NCI-H774 (cell line): ENCODE results near the gene TMEM116.
"Not testable (repeated sequence)": the region's sequence is repeated elsewhere in the genome, so short reads cannot be mapped to it uniquely, and the experiment has no call there.

Experiments
- DNase-seq: peaks from one replicate; lab custom pipeline; 2025; lab: John Stamatoyannopoulos, UW

The TMEM116 gene

DNA sequence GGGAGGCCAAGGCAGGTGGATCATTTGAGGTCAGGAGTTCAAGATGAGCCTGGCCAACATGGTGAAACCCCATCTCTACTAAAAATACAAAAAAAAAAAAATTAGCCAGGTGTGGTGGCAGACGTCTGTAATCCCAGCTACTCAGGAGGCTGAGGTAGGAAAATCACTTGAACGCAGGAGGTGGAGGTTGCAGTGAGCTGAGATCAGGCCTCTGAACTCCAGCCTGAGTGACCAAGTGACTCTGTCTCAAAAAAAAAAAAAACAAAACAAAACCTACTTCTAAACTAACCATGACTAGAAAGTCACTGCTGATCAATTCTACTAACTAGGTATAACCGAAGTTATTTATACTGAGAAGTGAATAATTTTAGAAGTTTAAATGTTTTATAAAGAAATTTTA lies 3.4 kb downstream of the TMEM116 start:
- not testable (repeated sequence) for DNase-seq

DNA sequence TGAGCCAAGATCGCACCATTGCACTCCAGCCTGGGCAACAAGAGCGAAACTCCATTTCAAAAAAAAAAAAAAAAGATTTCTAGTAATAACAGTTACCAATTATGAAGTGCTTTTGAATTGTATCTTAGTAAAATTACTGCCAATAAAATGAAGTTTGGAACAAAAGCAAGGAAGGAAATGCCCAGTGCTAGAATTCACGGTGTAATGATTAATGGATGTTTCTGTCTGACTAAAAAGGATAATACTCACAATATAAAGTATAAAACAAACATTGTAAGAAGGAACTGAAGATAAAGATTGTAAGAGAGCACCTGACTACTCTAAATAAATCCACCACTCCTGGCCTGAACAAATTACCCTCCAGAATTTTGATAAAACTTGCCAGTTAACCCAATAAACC lies 4.0 kb downstream of the TMEM116 start:
- no peak for DNase-seq

DNA sequence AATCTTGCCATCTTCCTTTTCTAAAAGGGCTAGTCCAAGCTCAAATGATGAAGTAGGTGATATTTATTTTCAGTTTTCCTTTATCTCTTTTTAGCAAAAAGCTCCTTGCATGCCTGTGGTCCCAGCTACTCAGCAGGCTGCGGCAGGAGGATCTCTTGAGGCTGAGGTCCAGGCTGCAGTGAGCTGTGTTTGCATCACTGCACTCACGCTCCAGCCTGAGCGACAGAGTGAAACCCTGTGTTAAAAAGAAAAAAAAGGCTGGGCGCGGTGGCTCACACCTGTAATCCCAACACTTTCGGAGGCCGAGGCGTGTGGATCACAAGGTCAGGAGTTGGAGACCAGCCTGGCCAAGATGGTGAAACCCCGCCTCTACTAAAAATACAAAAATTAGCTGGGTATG lies 5.0 kb downstream of the TMEM116 start:
- DNase-seq, result no peak

DNA sequence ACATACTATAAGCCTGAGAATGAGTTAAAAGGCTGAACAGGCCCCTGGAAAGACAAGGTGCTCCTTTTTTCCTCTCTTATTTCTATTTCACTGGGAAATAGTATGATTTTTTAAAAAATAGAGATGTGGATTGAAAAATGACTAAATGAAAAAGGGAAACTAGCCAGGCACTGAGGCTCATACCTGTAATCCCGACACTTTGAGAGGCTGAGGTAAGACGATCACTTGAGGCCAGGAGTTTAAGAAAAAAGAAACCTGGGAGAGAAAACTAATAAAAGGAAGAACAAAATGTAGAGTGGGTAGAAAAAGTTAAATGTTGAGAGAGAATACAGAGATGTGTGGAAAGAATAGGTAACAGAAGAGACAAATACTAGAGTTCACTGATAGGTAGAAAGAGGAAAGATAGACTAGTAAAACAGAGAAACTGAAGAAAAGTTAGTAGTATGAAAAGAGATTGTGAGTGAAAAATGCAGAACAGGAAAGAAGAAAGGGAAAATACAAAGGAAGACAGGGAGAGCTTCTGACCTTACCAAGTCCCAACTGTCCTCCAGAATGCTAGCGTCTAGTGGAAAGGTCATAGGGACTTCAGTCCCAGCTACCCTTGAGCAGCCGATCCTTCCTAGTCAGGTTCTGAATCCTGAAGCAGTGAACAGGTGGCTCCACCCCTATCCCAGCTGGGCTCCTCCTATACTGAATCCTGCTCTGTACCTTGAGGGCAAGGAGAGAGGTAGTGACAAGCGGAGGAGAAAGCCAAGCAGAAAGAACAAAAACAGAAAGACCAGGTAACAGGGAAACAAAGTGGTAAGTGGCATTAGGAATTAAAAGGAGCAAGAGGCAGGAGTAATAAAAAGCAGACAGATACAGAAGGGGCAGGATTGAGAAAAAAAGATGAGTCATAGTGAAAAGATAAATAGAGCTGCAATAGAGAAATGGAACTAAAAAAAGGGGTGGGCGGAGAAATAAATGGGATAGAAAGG lies 7.3 kb downstream of the TMEM116 start:
- no peak for DNase-seq

DNA sequence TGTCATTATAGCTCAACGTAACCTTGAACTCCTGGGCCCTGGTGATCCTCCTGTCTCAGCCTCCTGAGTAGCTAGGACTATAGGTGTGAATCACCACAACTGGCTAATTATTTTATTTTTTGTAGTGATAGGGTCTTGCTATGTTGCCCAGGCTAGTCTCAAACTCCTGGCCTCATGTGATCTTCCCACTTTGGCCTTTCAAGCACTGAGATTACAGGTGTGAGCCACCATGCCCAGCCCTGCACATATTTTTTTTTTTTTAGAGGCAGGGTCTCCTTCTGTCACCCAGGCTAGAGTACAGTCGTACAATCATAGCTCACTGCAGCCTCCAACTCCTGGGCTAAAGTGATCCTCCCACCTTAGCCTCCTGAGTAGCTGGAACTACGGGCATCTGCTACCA lies 8.9 kb downstream of the TMEM116 start:
- no peak for DNase-seq

DNA sequence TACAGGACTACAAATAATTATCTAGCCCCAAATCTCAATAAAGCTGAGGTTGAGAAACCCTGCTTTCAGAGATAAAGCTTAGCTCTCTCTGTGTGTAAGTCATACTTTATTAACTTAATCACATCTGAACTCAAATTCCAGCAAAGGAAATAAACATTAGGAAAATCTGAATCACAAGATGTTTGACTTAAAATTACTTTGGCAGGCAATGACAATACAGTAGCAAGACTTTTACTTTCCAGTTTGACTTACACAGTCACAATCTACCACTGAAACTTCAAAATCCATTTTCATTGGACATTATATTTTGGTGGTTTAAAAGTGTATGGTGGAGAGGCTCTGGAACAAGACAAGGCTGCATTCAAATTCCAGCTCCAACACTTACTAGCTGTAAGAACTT lies 11.4 kb downstream of the TMEM116 start:
- no peak for DNase-seq

DNA sequence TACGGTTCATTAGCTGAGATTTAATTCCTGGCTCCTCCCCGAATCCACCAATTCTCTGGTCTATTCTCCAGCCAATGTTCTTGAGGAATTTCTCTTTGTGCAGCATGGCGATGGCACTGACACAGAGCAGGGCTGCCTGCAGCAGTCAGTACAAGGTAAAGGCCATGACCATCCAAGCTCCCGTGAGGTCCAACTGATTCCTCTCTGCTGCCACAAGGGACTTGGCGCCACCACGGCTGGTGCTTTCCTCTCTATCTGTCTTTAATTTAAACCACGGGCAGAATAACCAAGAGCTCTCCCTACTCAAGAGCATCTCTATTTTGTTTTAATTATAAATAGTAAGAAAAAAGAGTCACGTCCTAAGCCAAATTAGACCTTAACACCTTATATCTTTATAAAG lies 12.1 kb downstream of the TMEM116 start:
- DNase-seq, result no peak

DNA sequence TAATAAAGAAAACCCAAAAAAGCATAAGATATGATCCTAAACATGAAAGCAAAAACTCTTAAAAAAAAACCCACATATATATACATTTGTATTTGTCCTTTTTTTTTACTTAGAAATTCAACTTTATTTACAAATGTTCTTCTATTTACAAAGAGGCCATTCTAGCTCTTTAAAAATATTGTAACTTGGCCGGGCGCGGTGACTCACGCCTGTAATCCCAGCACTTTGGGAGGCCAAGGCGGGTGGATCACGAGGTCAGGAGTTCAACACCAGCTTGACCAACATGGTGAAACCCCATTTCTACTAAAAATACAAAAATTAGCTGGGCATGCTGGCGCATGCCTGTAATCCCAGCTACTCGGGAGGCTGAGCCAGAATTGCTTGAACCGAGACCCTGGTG lies 13.8 kb downstream of the TMEM116 start:
- not testable (repeated sequence) for DNase-seq

DNA sequence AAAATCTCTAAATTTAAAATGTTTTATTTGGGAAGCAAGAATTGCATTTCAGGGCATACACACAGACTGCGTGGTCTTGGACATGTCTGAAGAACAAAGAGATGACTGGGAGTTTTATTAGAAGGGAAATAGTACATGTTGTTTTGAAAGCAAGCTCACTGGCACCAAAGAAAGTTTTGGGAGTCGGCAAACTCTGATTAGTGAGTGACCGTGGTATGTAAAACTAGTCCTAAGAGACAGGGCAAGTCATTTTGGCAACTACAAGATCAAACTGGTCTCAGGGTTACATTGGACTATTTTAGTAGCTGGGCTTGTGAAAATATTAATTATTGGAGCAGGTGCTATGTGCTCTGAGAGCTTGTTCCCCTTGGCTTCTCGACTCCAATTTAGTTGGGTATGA lies 14.9 kb downstream of the TMEM116 start:
- DNase-seq, result no peak

DNA sequence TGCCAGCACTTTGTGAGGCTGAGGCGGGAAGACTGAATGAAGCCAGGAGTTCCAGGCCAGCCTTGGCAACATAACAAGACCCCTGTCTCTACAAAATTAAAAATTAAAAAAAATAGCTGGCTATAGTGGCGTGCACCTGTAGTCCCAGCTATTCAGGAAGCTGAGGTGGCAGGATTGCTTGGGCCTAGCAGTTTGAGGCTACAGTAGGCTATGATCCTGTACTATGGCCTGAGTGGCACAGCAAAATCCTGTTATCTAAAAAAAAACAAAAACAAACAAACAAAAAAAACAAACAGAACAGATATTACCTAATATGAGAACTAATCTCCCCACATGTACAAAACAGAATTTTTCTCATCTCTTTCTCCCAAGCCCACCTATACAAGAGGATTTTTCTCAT lies 15.7 kb downstream of the TMEM116 start:
- DNase-seq, result no peak

DNA sequence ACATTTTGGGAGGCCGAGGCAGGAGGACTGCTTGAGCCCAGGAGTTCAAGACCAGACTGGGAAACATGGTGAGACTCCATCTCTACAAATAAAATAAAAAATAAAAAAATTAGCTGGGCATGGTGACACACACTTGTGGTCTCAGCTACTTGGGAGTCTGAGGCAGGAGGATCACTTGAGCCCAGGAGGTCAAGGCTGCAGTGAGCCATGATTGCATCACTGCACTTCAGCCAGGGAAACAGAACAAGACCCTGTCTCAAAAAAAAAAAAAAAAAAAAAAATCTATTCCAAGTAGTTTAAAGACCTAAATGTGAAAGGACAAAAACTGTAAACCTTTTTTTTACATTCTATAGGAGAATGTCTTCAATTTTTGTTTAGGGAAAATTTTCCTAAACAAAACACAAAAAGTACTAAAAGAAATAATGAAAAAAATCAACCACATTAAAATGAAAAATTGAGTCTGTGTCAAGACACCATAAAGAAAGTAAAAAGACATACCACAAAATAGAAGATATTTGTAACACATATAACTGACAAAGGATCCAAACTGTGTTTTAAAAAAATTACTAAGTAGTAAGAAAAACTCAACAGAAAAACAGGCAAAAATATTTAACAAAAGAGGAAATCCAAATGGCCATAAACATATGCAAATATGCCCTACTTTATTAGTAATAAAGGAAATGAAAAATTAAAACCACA lies 17.0 kb downstream of the TMEM116 start:
- no peak for DNase-seq

DNA sequence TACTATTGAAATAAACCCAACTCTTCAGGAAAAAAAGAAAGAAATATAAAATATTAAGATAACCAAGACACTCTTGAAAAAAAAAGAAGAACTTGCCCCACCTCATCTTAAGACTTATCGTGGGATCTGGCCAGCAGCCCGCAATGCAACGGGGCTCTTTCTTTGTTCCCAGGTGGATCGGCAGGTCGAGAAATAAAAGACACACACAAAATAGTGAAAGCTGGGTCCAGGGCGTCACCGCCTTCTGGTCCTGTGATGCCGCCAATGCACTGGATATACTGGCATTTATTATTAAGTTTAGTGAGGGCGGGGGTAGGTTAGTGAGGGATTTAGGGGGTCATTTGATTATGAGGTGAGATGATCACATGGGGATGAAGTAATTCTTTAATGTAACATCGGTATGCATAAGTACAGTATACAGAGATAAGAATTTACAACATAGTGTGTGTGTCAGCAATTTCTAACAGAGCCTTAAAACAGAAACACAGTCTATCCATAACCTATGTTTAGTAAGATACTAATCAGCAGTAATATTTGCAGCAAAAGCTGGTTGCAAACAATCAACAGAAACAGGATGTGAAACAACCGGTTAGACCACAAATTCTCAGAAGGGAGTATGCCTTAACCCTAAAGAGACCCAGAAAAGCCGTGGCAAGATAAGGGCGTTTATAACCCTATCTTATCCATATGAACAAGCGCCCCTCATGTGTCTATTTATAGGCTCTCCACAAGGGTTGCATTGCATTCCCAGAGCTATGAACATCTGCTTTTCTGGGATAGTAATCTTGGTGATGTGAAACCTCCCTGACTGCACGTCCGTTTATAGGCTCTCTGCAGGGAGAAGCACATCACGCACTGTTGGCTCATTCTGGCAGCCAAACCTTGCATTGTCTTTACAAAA lies 18.5 kb downstream of the TMEM116 start:
- DNase-seq, result not testable (repeated sequence)

DNA sequence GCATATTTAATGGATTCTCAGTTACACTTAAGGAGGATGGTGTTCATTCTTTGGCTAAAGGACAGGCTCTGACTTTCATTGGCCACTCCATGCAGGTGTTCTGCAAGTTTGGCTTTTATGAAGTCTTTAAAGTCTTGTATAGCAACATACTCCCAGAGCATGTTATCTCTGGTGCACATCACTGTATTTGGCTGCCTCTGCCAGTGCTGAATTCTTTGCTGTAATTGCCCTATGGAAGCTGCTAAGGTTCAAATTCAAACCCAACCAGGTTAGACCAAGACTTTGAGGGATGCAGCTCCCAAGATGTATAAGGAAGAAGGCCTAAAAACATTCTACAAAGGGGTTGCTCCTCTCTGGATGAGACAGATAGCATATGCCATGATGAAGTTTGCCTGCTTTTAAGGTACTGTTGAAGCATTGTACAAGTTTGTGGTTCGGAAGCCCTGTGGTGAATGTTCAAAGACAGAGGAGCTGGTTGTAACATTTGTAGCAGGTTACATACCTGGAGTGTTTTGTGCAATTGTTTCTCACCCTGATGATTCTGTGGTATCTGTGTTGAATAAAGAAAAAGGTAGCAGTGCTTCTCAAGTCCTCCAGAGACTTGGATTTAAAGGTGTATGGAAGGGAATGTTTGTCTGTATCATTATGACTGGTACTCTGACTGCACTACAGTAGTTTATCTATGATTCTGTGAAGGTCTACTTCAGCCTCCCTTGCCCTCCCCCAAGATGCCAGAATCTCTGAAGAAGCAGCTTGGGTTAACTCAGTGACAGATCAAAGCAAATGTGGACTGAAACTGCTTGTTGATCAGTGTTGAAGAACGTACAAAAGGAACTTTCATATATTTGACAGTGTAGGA lies 19.4 kb downstream of the TMEM116 start:
- no peak for DNase-seq

DNA sequence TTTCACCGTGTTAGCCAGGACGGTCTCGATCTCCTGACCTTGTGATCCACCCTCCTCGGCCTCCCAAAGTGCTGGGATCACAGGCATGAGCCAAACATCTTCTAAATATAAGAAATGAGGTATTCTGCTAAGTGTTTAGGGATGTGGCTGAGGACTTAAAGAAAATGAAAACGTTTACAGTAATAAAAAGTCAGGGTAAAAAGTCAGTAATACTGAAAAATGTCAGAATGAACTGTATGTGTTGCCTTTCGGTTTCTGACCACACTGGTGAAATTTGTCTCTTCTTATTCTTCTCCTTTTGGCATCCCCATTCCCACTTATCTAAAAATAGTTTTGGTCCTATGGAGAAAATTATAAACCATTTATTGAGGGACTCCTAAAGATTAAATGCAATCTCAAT lies 20.5 kb downstream of the TMEM116 start:
- DNase-seq, result no peak

DNA sequence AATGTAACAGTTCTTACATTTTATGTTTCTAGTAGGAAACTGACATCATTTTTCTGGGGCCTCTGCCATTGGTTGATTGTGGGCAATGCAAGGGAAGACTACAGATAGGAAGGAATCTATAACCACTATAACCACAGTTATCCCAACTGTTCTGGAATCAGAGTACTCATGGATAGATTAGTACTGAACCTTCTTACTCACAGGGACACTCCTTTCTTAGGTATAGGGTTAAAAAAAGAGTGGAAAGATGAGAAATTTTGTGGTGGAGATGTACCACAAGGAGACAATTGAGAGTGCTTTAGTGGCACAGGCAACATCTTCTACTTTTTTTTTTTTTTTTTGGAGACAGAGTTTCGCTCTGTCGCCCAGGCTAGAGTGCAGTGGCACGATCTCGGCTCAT lies 21.0 kb downstream of the TMEM116 start:
- no peak for DNase-seq

DNA sequence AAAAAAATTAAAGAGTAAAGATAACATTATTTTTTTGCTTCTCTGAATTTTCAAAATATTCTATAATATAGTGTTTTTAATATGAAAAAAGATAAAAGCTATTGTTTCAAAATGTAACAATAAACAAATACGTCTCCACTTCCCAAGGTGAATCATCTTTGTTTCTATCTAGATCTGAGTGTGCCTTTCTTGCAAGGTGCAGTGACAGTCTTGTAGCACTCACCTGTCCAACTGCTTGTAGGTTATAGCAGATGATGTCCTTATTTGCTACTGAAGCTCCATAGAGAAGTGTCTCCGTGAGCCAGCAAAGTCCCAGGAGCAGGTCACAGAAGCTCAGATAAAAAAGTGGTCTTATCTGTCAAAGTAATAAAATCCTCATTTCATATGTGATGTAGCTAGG lies 21.4 kb downstream of the TMEM116 start:
- no peak for DNase-seq

DNA sequence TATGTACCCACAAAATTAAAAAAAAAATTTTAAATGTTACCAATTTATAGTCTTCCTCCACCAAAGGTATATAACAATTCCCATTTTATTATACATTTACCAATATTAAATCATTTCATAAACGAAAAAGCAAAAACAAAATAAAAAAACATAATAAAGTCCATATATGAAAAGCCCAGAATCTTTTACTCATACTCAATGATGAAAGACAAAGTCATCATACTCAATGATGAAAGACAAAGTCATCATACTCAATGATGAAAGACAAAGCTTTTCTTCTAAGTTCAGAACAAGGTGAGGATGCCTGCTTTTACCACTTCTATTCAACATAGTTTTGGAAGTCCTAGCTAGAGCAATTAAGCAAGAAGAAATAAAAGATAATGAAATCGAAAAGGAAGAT lies 28.1 kb downstream of the TMEM116 start:
- no peak for DNase-seq

DNA sequence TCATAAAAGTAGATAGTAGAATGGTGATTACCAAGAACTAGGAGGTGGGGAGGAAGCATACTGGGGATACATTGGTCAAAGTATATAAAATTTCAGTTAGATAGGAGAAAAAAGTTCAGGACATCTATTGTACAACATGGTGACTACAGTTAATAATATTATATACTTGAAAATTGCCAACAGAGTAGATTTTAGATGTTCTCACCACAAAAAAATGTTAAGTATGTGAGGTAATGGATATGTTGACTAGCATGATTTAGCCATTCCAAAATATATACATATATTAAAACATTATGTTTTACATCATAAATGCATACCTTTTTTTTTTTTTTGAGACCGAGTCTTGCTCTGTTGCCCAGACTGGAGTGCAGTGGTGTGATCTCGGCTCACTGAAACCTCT lies 31.0 kb downstream of the TMEM116 start:
- no peak for DNase-seq

DNA sequence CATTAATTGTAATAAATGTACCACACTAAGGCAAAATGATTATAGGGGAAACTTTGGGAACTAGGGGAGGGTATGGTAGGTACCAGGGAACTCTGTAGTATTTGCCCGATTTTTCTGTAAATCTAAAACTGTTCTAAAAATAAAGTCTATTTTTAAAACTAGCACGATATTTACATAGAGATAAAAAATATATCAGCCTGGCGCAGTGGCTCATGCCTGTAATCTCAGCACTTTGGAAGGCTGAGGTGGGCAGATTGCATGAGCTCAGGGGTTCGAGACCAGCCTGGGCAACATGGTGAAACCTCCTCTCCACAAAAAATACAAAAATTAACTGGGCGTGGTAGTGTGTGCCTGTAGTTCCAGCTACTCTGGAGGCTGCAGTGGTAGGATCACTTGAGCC lies 32.4 kb downstream of the TMEM116 start:
- no peak for DNase-seq

DNA sequence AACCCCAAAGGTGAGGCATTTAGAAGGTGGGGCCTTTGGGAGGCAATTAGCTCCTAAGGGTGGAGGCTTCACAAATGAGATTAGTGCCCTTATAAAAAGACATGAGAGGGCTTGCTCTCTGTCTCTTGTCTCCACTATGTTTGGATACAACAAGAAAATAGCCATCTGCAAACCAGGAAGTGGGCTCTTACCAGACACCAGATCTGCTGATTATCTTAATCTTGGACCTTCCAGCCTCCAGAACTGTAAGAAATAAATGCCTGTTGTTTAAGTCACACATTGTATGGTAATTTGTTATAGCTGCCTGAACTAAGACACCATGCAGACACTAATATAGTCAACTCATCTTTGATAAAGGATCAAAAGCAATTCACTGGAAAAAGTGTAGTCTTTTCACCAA lies 34.4 kb downstream of the TMEM116 start:
- DNase-seq, result no peak

DNA sequence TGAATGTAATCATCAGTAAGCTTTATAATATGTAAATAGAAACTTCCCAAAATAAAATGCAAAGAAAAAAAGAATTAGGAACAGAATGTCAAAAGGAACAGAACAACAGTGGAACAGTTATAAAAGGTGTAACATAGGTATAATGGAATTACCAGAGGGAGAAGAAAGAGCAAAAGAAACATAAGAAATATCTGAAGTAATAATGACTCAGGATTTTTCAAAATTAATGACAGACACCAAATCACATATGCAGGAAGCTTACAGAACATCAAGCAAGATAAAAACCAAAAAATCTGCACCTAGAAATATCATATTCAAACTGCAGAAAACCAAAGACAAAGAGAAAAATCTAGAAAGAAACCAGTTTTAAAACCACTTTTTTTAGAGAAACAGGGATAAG lies 36.1 kb downstream of the TMEM116 start:
- DNase-seq, result no peak
